HG03159 (cell line): ENCODE results near the gene MACF1.
"Not testable (repeated sequence)": the region's sequence is repeated elsewhere in the genome, so short reads cannot be mapped to it uniquely, and the experiment has no call there.

Experiments used
- ATAC-seq: cut with Tn5 transposase; IDR thresholded peaks from one replicate; pipeline ENCODE4 v1.9.1; 2021; ENCODE audit warnings: mild to moderate bottlenecking, moderate library complexity; ENCODE audit not compliant: unreplicated experiment

MACF1 gene, protein sequence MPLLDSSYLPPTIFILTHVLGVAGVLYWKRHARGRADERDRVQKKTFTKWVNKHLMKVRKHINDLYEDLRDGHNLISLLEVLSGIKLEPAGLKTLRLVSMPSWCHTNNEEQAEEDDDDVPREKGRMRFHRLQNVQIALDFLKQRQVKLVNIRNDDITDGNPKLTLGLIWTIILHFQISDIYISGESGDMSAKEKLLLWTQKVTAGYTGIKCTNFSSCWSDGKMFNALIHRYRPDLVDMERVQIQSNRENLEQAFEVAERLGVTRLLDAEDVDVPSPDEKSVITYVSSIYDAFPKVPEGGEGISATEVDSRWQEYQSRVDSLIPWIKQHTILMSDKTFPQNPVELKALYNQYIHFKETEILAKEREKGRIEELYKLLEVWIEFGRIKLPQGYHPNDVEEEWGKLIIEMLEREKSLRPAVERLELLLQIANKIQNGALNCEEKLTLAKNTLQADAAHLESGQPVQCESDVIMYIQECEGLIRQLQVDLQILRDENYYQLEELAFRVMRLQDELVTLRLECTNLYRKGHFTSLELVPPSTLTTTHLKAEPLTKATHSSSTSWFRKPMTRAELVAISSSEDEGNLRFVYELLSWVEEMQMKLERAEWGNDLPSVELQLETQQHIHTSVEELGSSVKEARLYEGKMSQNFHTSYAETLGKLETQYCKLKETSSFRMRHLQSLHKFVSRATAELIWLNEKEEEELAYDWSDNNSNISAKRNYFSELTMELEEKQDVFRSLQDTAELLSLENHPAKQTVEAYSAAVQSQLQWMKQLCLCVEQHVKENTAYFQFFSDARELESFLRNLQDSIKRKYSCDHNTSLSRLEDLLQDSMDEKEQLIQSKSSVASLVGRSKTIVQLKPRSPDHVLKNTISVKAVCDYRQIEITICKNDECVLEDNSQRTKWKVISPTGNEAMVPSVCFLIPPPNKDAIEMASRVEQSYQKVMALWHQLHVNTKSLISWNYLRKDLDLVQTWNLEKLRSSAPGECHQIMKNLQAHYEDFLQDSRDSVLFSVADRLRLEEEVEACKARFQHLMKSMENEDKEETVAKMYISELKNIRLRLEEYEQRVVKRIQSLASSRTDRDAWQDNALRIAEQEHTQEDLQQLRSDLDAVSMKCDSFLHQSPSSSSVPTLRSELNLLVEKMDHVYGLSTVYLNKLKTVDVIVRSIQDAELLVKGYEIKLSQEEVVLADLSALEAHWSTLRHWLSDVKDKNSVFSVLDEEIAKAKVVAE (N-terminal part only)

DNA sequence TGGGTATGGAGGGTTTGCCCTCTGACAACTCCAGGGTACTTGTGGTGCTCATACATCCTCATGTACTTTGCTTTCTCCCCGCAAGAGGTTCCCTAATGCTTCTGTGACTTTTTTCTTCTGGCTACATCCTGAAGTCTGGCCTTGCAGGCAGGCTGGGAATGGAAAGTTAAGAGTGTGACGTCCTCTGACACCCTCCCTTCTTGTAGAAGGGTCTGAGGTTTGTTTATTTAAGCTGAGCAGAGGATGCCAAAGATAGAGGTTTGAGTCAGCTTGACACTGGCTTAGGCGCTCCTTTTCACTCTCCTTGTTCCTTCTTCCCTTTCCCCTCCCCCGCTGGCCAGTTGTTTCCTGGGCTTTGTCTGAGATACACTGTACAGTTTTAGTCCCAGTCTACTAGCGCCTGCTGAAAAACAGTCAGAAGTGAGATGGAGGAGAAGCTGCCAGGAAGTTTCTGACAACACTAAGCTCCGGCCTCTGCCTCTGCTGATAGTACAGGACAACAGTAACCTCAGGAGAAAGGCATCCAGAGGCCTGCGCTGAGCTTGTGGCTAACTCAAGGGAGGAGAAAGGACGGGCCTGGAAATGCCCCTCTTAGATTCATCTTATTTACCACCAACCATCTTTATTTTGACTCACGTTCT is at the start of gene MACF1:
MACF1 (plus strand) TSS at position 255 of the 641 bp plus-strand sequence; CDS start at position 583, 328 bp downstream.
- ATAC-seq, result no peak

DNA sequence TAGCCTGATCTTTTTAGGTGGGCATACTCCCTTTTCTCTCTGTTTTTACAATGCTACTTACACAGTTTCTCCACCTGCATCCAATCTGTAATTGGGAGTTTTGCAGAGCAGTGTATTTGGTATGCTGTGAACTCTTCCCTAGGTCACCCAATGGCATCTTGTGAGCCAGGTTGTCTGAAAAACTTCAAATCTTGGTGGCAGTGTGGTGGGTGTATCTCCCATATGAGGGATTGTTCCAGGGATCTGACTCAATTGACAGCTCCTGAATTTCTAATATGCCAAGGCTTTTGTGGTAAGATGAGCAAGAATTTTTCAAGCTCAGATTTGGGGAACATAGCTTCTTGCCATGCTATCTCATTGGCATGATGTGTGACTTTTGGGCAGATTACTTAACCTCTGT is 47.2 kb upstream of the MACF1 start:
- no peak for ATAC-seq

- ATAC-seq, result no peak
Measured at GRCh38 chr1:39158327-39159086, 46.0 kb upstream of the MACF1 start.

- no peak for ATAC-seq
Measured at GRCh38 chr1:39159224-39160036, 45.1 kb upstream of the MACF1 start.

- no peak for ATAC-seq
Measured at GRCh38 chr1:39160703-39161102, 43.8 kb upstream of the MACF1 start.

DNA sequence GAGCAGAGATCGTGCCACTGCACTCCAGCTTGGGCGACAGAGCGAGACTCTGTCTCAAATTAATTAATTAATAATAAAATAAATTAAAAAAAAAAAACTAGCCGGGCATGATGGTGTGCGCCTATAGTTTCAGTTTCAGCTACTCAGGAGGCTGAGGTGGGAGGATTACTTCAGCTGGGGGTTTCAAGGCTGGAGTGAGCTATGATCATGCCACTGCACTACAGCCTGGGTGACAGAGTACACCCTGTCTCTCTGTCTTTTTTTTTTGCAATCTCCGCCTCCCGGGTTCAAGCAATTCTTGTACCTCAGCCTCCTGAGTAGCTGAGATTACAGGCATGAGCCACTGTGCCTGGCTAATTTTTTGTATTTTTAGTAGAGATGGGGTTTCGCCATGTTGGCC is 42.7 kb upstream of the MACF1 start:
- ATAC-seq, result not testable (repeated sequence)

DNA sequence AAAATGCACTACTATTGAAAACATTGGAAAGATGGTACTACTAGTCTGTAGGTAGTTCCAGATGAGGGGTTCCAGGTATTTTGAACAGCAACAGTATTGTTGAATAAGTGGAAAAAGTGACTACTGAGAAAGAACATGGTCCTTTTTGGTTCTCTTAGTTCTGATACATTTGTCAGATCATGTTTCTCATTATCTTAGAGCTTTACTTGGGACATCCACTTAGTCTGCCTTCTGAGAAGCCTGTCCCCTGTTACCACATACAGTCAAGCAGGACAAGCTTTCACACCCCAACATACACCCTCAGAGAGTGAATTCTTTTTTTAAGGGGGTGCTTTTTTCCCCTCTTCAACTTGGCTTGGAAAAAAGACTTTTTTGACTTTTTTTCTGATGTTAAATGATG is 41.0 kb upstream of the MACF1 start:
- no peak for ATAC-seq

DNA sequence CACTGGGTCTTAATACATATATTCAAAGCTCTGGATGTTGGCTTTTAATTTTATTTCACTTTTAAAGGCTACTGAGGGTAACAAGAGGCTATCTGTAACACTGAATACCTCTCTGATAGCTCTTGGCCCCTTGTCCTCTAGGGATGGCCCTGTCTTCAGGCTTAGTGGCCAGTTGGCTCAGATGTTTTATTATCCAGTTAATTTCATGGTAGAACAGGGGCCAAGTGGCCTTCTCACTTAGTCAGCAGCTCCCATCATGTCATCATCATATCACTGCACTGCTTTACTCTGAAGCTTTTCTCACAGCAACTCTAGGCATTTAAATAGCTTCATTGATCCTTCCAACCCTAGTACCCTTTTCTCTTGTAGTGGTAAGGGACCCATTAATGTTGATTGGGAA is 40.2 kb upstream of the MACF1 start:
- ATAC-seq, result no peak

DNA sequence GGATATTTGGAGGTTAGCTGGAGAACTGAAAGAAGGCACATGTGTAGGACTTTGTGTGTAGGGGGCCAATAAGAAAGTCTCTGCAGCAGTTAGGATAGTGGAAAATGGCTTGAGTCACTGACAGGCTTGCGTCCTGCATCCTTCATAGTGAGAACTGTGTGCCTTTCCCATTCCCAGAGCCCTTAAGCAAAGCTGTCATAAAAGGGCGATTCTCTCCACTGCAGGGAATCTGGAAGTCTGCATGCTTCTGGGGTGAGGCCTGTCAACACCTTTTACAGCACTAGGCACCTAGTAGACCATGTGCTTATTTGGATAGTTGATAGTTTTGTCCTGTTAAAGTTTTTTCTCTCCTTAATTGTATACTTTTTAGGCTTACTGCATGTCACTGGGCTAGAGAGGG is 39.4 kb upstream of the MACF1 start:
- ATAC-seq, result no peak

- no peak for ATAC-seq
Measured at GRCh38 chr1:39165488-39165887, 39.0 kb upstream of the MACF1 start.

GRCh38 chr1:39167632-39168209 is 36.8 kb upstream of the MACF1 start:
- ATAC-seq, result no peak

- no peak for ATAC-seq
Measured at GRCh38 chr1:39168301-39169080, 36.0 kb upstream of the MACF1 start.

GRCh38 chr1:39170731-39171667 is 33.5 kb upstream of the MACF1 start:
- no peak for ATAC-seq

- no peak for ATAC-seq
Measured at GRCh38 chr1:39173119-39173994, 31.1 kb upstream of the MACF1 start.

- no peak for ATAC-seq
Measured at GRCh38 chr1:39173995-39174380, 30.5 kb upstream of the MACF1 start.
